OCI-LY1 (cell line): ENCODE measurements around the gene OR10G6.

Experiments used
- H2AFZ ChIP-seq: fragments of 200-600 bp; sonication (generic), shearing (Covaris generic); 2 replicates; pipeline ENCODE4 v1.6.0; 2014; ENCODE audit warnings: antibody characterized with exemption, mild to moderate bottlenecking, low read length
- H3F3A ChIP-seq: fragments of 200-600 bp; sonication (generic), shearing (Covaris generic); 2 replicates; pipeline ENCODE4 v1.6.0; 2014; ENCODE audit warnings: mild to moderate bottlenecking, antibody characterized with exemption, low read length, moderate library complexity; ENCODE audit not compliant: insufficient read depth
- H3K27ac ChIP-seq: fragments of 200-600 bp; sonication (generic); 2 replicates; pipeline ENCODE4 v1.5.1; 2014; ENCODE audit warnings: low read length, mixed run types, mild to moderate bottlenecking, low read depth; ENCODE audit not compliant: poor library complexity, severe bottlenecking
- H3K27me3 ChIP-seq: fragments of 200-600 bp; sonication (generic); 2 replicates; pipeline ENCODE4 v1.6.0; 2014; ENCODE audit warnings: antibody characterized with exemption, mild to moderate bottlenecking, low read length, moderate library complexity; ENCODE audit not compliant: insufficient read depth
- H3K36me3 ChIP-seq: fragments of 200-600 bp; sonication (generic); 2 replicates; pipeline ENCODE4 v1.6.1; 2014; ENCODE audit warnings: mild to moderate bottlenecking, antibody characterized with exemption, low read length, moderate library complexity, mixed read lengths; ENCODE audit not compliant: insufficient read depth
- H3K4me1 ChIP-seq: fragments of 200-600 bp; sonication (generic); 2 replicates; pipeline ENCODE4 v1.5.1; 2014; ENCODE audit warnings: mild to moderate bottlenecking, low read length, moderate library complexity; ENCODE audit not compliant: insufficient read depth, severe bottlenecking
- H3K4me2 ChIP-seq: fragments of 200-600 bp; sonication (generic), shearing (Covaris generic); 2 replicates; pipeline ENCODE4 v1.6.1; 2014; ENCODE audit warnings: low read length
- H3K4me3 ChIP-seq: fragments of 200-600 bp; sonication (generic); 2 replicates; pipeline ENCODE4 v1.5.1; 2014; ENCODE audit warnings: low read length, low read depth, mild to moderate bottlenecking, mixed read lengths; ENCODE audit not compliant: poor library complexity, severe bottlenecking
- H3K79me2 ChIP-seq: fragments of 200-600 bp; shearing (Covaris generic); 2 replicates; pipeline ENCODE4 v1.6.1; 2016; ENCODE audit warnings: mixed run types, low read length, mixed read lengths; ENCODE audit not compliant: insufficient read depth
- H3K9ac ChIP-seq: fragments of 200-600 bp; sonication (generic), shearing (Covaris generic); 2 replicates; pipeline ENCODE4 v1.6.1; 2014; ENCODE audit warnings: mild to moderate bottlenecking, low read length, mixed read lengths
- H3K9me2 ChIP-seq: fragments of 200-600 bp; sonication (generic), shearing (Covaris generic); 2 replicates; pipeline ENCODE4 v1.6.1; 2014; ENCODE audit warnings: low read depth, mild to moderate bottlenecking, low read length, mixed read lengths
- H3K9me3 ChIP-seq: fragments of 200-600 bp; shearing (Covaris generic); 2 replicates; pipeline ENCODE4 v1.6.1; 2014; ENCODE audit warnings: low read length, mixed read lengths
- H4K20me1 ChIP-seq: fragments of 200-600 bp; sonication (generic), shearing (Covaris generic); 2 replicates; pipeline ENCODE4 v1.6.0; 2016; ENCODE audit warnings: mild to moderate bottlenecking, low read length; ENCODE audit not compliant: insufficient read depth
- CTCF ChIP-seq: fragments of 200-600 bp; sonication (generic), shearing (Covaris generic); IDR thresholded peaks from 2 replicates; pipeline ENCODE4 v1.5.1; 2017; ENCODE audit warnings: mild to moderate bottlenecking, antibody characterized with exemption, low read length, moderate library complexity, mixed read lengths
- EZH2 ChIP-seq: fragments of 200-600 bp; sonication (generic), shearing (Covaris generic); IDR thresholded peaks from 2 replicates; pipeline ENCODE4 v1.8.0; 2017; ENCODE audit warnings: borderline replicate concordance, mixed run types, mild to moderate bottlenecking, antibody characterized with exemption, low read length, moderate library complexity, mixed read lengths

The OR10G6 gene

GRCh38 chr11:123945132-123945531 lies 49.8 kb downstream of the OR10G6 start:
- no peaks in the 10 kb centered on the region for H3K27me3 ChIP-seq
- no peaks in the 10 kb centered on the region for H4K20me1 ChIP-seq
- no peaks in the 10 kb centered on the region for H3K79me2 ChIP-seq
- H3K36me3 ChIP-seq: no peaks in the 10 kb centered on the region
- TF ChIP-seq EZH2 (no peak), CTCF (no peak)
- H3K9ac ChIP-seq: no peak overlapping the region
- H3K9me3 ChIP-seq: no peaks in the 10 kb centered on the region
- H3K4me2 ChIP-seq: no peak overlapping the region
- H3K4me3 ChIP-seq: no peak overlapping the region
- no peak overlapping the region for H3K27ac ChIP-seq
- H3F3A ChIP-seq: no peaks in the 10 kb centered on the region
- no peak overlapping the region for H2AFZ ChIP-seq
- H3K9me2 ChIP-seq: no peaks in the 10 kb centered on the region
- no peaks in the 10 kb centered on the region for H3K4me1 ChIP-seq
